Peyer's patch (tissue), 4 donors: ENCODE data around the gene SYVN1.

Experiments
- POLR2A ChIP-seq, 2 donors: fragments of 450-650 bp; IDR thresholded peaks; one replicate each; pipeline ENCODE4 v1.5.1; 2017; ENCODE audit warnings: antibody characterized with exemption in 2 of 2, mild to moderate bottlenecking in 2 of 2, moderate library complexity in 2 of 2
- TF ChIP-seq, protein P1 (sequence below), 6 experiments: fragments of 450-650 bp in 4 of 6; fragments of 200-600 bp in 2 of 6; sonication (generic) in 1 of 6; IDR thresholded peaks; one replicate each; pipeline ENCODE4 v1.5.1; 2017 to 2019; ENCODE audit warnings: antibody characterized with exemption in 6 of 6, mild to moderate bottlenecking in 3 of 6, moderate library complexity in 1 of 6

- TF ChIP-seq POLR2A (IDR thresholded peaks at IDR 0.05): no peak
- TF ChIP-seq, protein P1, sequence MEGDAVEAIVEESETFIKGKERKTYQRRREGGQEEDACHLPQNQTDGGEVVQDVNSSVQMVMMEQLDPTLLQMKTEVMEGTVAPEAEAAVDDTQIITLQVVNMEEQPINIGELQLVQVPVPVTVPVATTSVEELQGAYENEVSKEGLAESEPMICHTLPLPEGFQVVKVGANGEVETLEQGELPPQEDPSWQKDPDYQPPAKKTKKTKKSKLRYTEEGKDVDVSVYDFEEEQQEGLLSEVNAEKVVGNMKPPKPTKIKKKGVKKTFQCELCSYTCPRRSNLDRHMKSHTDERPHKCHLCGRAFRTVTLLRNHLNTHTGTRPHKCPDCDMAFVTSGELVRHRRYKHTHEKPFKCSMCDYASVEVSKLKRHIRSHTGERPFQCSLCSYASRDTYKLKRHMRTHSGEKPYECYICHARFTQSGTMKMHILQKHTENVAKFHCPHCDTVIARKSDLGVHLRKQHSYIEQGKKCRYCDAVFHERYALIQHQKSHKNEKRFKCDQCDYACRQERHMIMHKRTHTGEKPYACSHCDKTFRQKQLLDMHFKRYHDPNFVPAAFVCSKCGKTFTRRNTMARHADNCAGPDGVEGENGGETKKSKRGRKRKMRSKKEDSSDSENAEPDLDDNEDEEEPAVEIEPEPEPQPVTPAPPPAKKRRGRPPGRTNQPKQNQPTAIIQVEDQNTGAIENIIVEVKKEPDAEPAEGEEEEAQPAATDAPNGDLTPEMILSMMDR (IDR thresholded peaks at IDR 0.05): no peak
These were observed 17.1 kb upstream of the SYVN1 start for GRCh38 chr11:65151331-65151899.
